WTC11 (cell line): ENCODE data around the gene TGM1. TPM values are rescaled to one million over a fixed set of nuclear protein-coding genes. Genes with fewer than 3 reads are reported as not detected.

Experiments used
- ATAC-seq: fragments of 200-7000 bp; cut with Tn5 transposase; 2 replicates; pipeline ENCODE4 v1.10.0; 2021; ENCODE audit warnings: mild to moderate bottlenecking, moderate library complexity
- CTCF ChIA-PET: fragments of 300-600 bp; sonication (Branson Sonifier 250); formaldehyde crosslinking; loops from one replicate; lab custom pipeline; 2021; ENCODE audit warnings: antibody characterized with exemption; lab: Charles Lee
- POLR2A ChIA-PET: fragments of 350-600 bp; sonication (Branson Sonifier 250); formaldehyde crosslinking; loops from one replicate; lab custom pipeline; 2021; ENCODE audit warnings: antibody characterized with exemption; lab: Charles Lee
- DNase-seq: peaks from one replicate; pipeline ENCODE4 v3.0.0; 2021; ENCODE audit warnings: low spot score
- H3K27ac Mint-ChIP-seq: 2 replicates; pipeline ENCODE4 v1.8.0; 2021; ENCODE audit warnings: mixed read lengths
- H3K27me3 Mint-ChIP-seq: 2 replicates; pipeline ENCODE4 v1.8.0; 2021; ENCODE audit warnings: low read depth, mild to moderate bottlenecking, moderate library complexity, mixed read lengths
- H3K36me3 Mint-ChIP-seq: 2 replicates; pipeline ENCODE4 v1.8.0; 2021; ENCODE audit warnings: mixed read lengths
- H3K4me1 Mint-ChIP-seq: 2 replicates; pipeline ENCODE4 v1.8.0; 2022; ENCODE audit warnings: mixed read lengths
- H3K4me3 Mint-ChIP-seq: 2 replicates; pipeline ENCODE4 v1.8.0; 2021; ENCODE audit warnings: mild to moderate bottlenecking, moderate library complexity, mixed read lengths
- H3K9me3 Mint-ChIP-seq: 2 replicates; pipeline ENCODE4 v1.8.0; 2021; ENCODE audit warnings: mixed read lengths
- CREM ChIP-seq: sonication (generic); formaldehyde crosslinking; IDR thresholded peaks from 2 replicates; pipeline ENCODE4 v1.8.1; 2022; ENCODE audit warnings: mild to moderate bottlenecking, missing genetic modification reagents, moderate library complexity
- MYBL2 ChIP-seq: sonication (generic); formaldehyde crosslinking; IDR thresholded peaks from 2 replicates; pipeline ENCODE4 v1.8.1; 2023; ENCODE audit warnings: mild to moderate bottlenecking, moderate library complexity, missing genetic modification reagents
- PRRX2 ChIP-seq: fragments of 250-450 bp; sonication (Bioruptor Pico); IDR thresholded peaks from 2 replicates; pipeline ENCODE4 v1.8.0; 2021; ENCODE audit warnings: mild to moderate bottlenecking
- RORB ChIP-seq: fragments of 250-450 bp; sonication (Bioruptor Pico); IDR thresholded peaks from 2 replicates; pipeline ENCODE4 v1.9.0; 2021; ENCODE audit warnings: mild to moderate bottlenecking
- ZNF396 ChIP-seq: fragments of 250-450 bp; sonication (Bioruptor Pico); IDR thresholded peaks from 2 replicates; pipeline ENCODE4 v1.8.0; 2021; ENCODE audit warnings: mild to moderate bottlenecking, moderate library complexity, borderline replicate concordance
- ZNF423 ChIP-seq: fragments of 250-450 bp; sonication (Bioruptor Pico); IDR thresholded peaks from 2 replicates; pipeline ENCODE4 v2.1.2; 2022; ENCODE audit warnings: mild to moderate bottlenecking, moderate library complexity
- total RNA-seq: library from RNA; stranded (reverse); gene quantifications from 3 replicates; pipeline ENCODE4 v1.2.3, GENCODE V29; 2021
- TF ChIP-seq, protein P1 (sequence below): sonication (generic); formaldehyde crosslinking; IDR thresholded peaks from 2 replicates; pipeline ENCODE4 v1.8.0; 2023; ENCODE audit warnings: missing genetic modification reagents
- TF ChIP-seq, protein P2 (sequence below): sonication (generic); formaldehyde crosslinking; IDR thresholded peaks from 2 replicates; pipeline ENCODE4 v1.8.1; 2023; ENCODE audit warnings: mild to moderate bottlenecking, missing genetic modification reagents
- TF ChIP-seq, protein P3 (sequence below): fragments of 250-450 bp; sonication (Bioruptor Pico); conservative IDR thresholded peaks from 2 replicates; pipeline ENCODE4 v1.9.0; 2021; ENCODE audit warnings: mild to moderate bottlenecking
- TF ChIP-seq, protein P4 (sequence below): fragments of 200-600 bp; IDR thresholded peaks from 2 replicates; pipeline ENCODE4 v1.8.0; 2022; ENCODE audit warnings: antibody characterized with exemption
- TF ChIP-seq, protein P5 (sequence below): fragments of 250-450 bp; sonication (Bioruptor Pico); IDR thresholded peaks from 2 replicates; pipeline ENCODE4 v1.9.0; 2021; ENCODE audit warnings: mild to moderate bottlenecking, borderline replicate concordance
- TF ChIP-seq, protein P6 (sequence below): sonication (generic); formaldehyde crosslinking; IDR thresholded peaks from 2 replicates; pipeline ENCODE4 v1.8.0; 2022; ENCODE audit warnings: mild to moderate bottlenecking, missing genetic modification reagents
- TF ChIP-seq, protein P7 (sequence below): sonication (generic); formaldehyde crosslinking; IDR thresholded peaks from 2 replicates; pipeline ENCODE4 v1.8.1; 2022; ENCODE audit warnings: mild to moderate bottlenecking, moderate library complexity, missing genetic modification reagents

The TGM1 gene
- total RNA-seq, 1 experiment from 2014 or later, result 5.2 TPM

DNA sequence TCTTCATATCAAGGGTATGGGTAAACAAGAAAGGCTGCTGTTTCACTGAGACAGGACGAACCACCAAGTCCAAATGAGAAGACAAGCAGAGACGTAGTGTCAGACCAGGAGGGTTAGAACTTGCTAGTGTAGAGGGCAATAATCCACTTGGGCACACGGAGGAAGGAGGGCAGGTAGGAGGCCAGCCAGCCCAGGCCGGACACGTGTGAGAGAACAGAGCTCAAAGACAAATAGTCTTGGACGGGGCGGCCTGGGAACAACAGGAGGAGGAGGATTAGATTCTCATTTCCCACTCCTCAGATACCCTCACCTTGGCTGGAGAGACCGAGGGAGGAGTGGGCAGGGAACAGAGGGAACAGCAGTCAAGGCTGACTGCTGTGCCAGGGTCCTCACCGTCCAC, 27.8 kb upstream of the TGM1 start:
- CTCF ChIA-PET, result interaction anchor here (0.6 to 1.8 kb wide), 2 partner anchors 48 to 75 kb away, joined by 3 to 4 read pairs; partner anchors contain the start of genes MDP1 and TINF2
- Mint-ChIP-seq H3K36me3 (no peaks in the 10 kb centered on the region; the same call in none of the 2 replicates), H3K27me3 (no peaks in the 10 kb centered on the region), H3K4me1 (no peaks in the 10 kb centered on the region)
- no peak for DNase-seq
- TF ChIP-seq PRRX2 (CRISPR knock-in tag), result no peak
- TF ChIP-seq CREM (CRISPR knock-in tag), result no peak
- TF ChIP-seq, protein P1, sequence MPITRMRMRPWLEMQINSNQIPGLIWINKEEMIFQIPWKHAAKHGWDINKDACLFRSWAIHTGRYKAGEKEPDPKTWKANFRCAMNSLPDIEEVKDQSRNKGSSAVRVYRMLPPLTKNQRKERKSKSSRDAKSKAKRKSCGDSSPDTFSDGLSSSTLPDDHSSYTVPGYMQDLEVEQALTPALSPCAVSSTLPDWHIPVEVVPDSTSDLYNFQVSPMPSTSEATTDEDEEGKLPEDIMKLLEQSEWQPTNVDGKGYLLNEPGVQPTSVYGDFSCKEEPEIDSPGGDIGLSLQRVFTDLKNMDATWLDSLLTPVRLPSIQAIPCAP (CRISPR knock-in tag), result no peak
- TF ChIP-seq ZNF396 (CRISPR knock-in tag), result no peak
- TF ChIP-seq, protein P2, sequence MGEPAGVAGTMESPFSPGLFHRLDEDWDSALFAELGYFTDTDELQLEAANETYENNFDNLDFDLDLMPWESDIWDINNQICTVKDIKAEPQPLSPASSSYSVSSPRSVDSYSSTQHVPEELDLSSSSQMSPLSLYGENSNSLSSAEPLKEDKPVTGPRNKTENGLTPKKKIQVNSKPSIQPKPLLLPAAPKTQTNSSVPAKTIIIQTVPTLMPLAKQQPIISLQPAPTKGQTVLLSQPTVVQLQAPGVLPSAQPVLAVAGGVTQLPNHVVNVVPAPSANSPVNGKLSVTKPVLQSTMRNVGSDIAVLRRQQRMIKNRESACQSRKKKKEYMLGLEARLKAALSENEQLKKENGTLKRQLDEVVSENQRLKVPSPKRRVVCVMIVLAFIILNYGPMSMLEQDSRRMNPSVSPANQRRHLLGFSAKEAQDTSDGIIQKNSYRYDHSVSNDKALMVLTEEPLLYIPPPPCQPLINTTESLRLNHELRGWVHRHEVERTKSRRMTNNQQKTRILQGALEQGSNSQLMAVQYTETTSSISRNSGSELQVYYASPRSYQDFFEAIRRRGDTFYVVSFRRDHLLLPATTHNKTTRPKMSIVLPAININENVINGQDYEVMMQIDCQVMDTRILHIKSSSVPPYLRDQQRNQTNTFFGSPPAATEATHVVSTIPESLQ (CRISPR knock-in tag), result no peak
- TF ChIP-seq RORB (CRISPR knock-in tag), result no peak
- TF ChIP-seq MYBL2 (CRISPR knock-in tag), result no peak
- TF ChIP-seq, protein P3, sequence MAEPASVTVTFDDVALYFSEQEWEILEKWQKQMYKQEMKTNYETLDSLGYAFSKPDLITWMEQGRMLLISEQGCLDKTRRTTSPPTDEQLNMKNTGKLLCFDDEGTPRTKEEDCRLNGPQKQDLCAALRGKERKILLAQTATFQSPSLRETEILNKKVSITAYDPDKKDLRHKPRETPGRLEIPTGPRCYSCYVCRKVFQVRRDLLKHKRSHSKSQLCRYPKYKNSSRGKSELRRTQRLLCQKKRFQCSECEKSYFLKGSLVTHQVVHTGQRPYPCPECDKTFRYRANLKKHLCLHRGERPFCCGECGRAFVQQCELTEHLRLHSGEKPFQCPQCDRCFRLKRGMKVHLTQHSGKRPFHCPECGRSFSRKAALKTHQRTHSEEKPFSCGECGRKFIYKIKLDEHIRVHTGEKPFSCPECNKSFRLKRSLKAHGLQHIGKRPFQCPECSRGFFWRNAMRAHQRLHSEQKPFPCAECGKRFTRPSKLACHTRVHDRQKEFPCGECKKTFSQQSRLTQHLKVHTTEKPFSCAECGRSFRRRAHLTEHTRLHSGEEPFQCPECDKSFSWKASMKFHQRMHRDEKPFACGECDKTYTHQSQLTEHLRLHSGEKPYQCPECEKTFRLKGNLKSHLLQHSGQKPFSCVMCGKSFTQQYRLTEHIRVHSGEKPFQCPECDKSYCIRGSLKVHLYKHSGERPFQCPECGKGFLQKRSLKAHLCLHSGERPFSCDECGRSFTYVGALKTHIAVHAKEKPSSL (CRISPR knock-in tag), result no peak
- TF ChIP-seq, protein P4, sequence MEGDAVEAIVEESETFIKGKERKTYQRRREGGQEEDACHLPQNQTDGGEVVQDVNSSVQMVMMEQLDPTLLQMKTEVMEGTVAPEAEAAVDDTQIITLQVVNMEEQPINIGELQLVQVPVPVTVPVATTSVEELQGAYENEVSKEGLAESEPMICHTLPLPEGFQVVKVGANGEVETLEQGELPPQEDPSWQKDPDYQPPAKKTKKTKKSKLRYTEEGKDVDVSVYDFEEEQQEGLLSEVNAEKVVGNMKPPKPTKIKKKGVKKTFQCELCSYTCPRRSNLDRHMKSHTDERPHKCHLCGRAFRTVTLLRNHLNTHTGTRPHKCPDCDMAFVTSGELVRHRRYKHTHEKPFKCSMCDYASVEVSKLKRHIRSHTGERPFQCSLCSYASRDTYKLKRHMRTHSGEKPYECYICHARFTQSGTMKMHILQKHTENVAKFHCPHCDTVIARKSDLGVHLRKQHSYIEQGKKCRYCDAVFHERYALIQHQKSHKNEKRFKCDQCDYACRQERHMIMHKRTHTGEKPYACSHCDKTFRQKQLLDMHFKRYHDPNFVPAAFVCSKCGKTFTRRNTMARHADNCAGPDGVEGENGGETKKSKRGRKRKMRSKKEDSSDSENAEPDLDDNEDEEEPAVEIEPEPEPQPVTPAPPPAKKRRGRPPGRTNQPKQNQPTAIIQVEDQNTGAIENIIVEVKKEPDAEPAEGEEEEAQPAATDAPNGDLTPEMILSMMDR, result no peak
- TF ChIP-seq ZNF423 (CRISPR knock-in tag), result no peak
- TF ChIP-seq, protein P5, sequence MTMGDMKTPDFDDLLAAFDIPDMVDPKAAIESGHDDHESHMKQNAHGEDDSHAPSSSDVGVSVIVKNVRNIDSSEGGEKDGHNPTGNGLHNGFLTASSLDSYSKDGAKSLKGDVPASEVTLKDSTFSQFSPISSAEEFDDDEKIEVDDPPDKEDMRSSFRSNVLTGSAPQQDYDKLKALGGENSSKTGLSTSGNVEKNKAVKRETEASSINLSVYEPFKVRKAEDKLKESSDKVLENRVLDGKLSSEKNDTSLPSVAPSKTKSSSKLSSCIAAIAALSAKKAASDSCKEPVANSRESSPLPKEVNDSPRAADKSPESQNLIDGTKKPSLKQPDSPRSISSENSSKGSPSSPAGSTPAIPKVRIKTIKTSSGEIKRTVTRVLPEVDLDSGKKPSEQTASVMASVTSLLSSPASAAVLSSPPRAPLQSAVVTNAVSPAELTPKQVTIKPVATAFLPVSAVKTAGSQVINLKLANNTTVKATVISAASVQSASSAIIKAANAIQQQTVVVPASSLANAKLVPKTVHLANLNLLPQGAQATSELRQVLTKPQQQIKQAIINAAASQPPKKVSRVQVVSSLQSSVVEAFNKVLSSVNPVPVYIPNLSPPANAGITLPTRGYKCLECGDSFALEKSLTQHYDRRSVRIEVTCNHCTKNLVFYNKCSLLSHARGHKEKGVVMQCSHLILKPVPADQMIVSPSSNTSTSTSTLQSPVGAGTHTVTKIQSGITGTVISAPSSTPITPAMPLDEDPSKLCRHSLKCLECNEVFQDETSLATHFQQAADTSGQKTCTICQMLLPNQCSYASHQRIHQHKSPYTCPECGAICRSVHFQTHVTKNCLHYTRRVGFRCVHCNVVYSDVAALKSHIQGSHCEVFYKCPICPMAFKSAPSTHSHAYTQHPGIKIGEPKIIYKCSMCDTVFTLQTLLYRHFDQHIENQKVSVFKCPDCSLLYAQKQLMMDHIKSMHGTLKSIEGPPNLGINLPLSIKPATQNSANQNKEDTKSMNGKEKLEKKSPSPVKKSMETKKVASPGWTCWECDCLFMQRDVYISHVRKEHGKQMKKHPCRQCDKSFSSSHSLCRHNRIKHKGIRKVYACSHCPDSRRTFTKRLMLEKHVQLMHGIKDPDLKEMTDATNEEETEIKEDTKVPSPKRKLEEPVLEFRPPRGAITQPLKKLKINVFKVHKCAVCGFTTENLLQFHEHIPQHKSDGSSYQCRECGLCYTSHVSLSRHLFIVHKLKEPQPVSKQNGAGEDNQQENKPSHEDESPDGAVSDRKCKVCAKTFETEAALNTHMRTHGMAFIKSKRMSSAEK (CRISPR knock-in tag), result no peak
- TF ChIP-seq, protein P6, sequence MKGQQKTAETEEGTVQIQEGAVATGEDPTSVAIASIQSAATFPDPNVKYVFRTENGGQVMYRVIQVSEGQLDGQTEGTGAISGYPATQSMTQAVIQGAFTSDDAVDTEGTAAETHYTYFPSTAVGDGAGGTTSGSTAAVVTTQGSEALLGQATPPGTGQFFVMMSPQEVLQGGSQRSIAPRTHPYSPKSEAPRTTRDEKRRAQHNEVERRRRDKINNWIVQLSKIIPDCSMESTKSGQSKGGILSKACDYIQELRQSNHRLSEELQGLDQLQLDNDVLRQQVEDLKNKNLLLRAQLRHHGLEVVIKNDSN (CRISPR knock-in tag), result no peak
- TF ChIP-seq, protein P7, sequence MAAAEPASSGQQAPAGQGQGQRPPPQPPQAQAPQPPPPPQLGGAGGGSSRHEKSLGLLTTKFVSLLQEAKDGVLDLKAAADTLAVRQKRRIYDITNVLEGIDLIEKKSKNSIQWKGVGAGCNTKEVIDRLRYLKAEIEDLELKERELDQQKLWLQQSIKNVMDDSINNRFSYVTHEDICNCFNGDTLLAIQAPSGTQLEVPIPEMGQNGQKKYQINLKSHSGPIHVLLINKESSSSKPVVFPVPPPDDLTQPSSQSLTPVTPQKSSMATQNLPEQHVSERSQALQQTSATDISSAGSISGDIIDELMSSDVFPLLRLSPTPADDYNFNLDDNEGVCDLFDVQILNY (CRISPR knock-in tag), result no peak
- TF ChIP-seq, all 79 proteins: peak for 0
- H3K27ac Mint-ChIP-seq, result no peak overlapping the region
- no peak overlapping the region for H3K4me3 Mint-ChIP-seq
- no peak for ATAC-seq
- POLR2A ChIA-PET, result interaction anchor here (1.0 kb wide), 1 partner anchor 19 kb away, joined by 3 read pairs; the partner anchor contains the start of gene RABGGTA
- no peaks in the 10 kb centered on the region for H3K9me3 Mint-ChIP-seq
